GM18951 (cell line): ENCODE data around the gene KRTAP4-16.
"Not testable (repeated sequence)": the region's sequence is repeated elsewhere in the genome, so short reads cannot be mapped to it uniquely, and the experiment has no call there.

ENCODE experiments used
- POLR2A ChIP-seq: IDR thresholded peaks from 4 replicates; pipeline ENCODE4 v1.6.1; 2011; ENCODE audit warnings: mild to moderate bottlenecking; ENCODE audit not compliant: insufficient read length, insufficient read depth; ENCODE audit errors: extremely low read depth
- in situ Hi-C: fragments of 300-500 bp; cut with MboI; formaldehyde crosslinking; loops from one replicate; pipeline ENCODE4 v1.12.0; 2022; ENCODE audit warnings: low sequenced_read_pairs, mixed read lengths, inconsistent platforms; ENCODE audit not compliant: unreplicated experiment

The KRTAP4-16 gene

DNA sequence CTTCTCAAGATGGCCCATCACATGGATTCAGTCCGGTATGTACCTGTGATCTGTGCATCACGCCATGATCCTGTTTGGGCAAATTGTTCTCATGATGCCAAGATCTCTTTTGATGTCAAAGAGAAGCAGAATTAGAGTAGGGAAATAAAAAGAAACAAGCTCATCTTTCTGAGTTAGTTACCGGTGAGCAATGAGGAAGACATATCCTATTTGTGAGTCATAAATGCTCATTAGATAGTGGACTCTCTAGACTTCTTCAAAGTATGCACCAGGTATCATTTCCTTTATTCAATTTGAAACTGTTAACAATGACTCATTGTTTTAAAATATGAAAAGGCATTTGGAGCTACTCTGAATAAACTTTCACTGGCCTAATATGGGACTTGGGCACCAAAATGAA, 30.0 kb upstream of the KRTAP4-16 start:
- TF ChIP-seq POLR2A: no peak
- in situ Hi-C loops: no loop called here

GRCh38 chr17:41127371-41127770, 25.4 kb upstream of the KRTAP4-16 start:
- no peak for TF ChIP-seq POLR2A
- in situ Hi-C loops: no loop called here

- no peak for TF ChIP-seq POLR2A
- in situ Hi-C loops: no loop called here
Observed at GRCh38 chr17:41126412-41126811, 24.4 kb upstream of the KRTAP4-16 start.

- in situ Hi-C loops: no loop called here
- TF ChIP-seq POLR2A: no peak
Observed at GRCh38 chr17:41125064-41125463, 23.1 kb upstream of the KRTAP4-16 start.

DNA sequence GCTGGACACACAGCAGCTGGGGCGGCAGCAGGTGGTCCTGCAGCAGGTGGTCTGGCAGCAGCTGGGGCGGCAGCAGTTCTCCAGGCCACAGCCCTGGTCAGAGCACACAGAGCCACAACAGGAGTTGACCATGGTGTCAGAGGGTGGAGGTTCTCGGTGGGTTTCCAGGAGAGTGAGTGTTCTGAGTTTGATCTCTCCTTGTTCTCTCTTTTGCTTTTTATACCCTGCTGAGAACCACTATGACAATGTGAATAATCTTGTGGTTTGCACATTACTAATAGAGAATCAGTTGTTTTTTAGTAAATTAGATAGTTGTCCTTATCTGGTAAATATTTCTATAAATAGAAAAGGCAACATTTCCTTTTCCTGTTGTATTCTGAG, 22.0 kb upstream of the KRTAP4-16 start, which contains the start of gene KRTAP4-12:
Gene KRTAP4-12 (minus strand): TSS at position 192 of the 381 bp plus-strand sequence. CDS start 60 bp downstream, at position 132.
- in situ Hi-C loops: not testable (repeated sequence)

DNA sequence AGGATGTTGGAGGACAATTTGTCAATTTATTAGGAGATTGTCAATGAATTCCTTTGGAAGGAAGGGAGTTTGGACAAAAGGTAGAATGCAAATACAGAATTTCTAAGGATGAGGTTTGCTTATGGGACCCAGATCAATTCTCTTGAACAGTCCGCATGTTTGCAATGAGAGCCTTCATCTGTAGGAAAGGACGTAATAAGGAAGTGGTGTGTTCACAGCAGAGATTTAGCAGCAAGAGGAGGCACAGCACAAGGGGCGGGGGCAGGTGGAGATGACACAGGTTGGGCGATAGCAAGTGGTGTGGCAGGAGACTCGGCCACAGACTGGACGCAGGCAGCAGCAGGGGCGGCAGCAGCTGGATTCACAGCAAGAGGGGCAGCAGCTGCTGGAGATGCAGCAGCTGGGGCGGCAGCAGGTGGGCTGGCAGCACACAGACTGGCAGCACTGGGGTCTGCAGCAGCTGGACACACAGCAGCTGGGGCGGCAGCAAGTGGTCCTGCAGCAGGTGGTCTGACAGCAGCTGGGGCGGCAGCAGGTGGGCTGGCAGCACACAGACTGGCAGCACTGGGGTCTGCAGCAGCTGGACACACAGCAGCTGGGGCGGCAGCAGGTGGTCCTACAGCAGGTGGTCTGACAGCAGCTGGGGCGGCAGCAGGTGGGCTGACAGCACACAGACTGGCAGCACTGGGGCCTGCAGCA, 21.4 kb upstream of the KRTAP4-16 start:
- in situ Hi-C loops: not testable (repeated sequence)

- TF ChIP-seq POLR2A: no peak
- in situ Hi-C loops: no loop called here
Observed at GRCh38 chr17:41121742-41122141, 19.7 kb upstream of the KRTAP4-16 start.

- in situ Hi-C loops: not testable (repeated sequence)
Observed at GRCh38 chr17:41119696-41120690, 18.0 kb upstream of the KRTAP4-16 start.

- TF ChIP-seq POLR2A: no peak
- in situ Hi-C loops: no loop called here
Observed at GRCh38 chr17:41118721-41119120, 16.7 kb upstream of the KRTAP4-16 start.

- in situ Hi-C loops: not testable (repeated sequence)
Observed at GRCh38 chr17:41117846-41118386, 15.9 kb upstream of the KRTAP4-16 start, which contains the start of gene KRTAP4-11. Gene KRTAP4-11, minus strand, starts transcription at chr17:41118373. Its CDS starts 58 bp downstream, at chr17:41118315.

DNA sequence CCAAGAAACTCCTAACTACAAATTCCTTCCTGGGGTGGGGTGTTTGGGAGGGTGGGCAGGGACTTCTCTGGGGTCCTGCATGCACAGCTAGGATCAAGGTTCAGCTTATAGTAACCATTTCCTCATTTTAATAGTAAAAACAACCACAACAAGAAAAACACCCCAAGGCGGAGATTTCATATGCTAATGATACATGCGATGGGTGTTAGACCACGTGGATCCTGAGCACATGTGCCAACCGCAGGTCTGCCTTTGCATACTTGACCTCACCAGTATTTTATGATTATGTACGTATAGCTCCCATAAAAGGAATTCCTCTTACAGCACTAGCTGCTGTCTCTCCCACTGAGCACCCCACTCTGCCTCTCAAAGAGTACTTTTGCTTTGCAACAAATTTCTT, 14.3 kb upstream of the KRTAP4-16 start:
- in situ Hi-C loops: no loop called here
- no peak for TF ChIP-seq POLR2A

GRCh38 chr17:41111151-41111885, 9.3 kb upstream of the KRTAP4-16 start:
- no peak for TF ChIP-seq POLR2A
- in situ Hi-C loops: no loop called here

- in situ Hi-C loops: not testable (repeated sequence)
Observed at GRCh38 chr17:41108728-41109386, 6.8 kb upstream of the KRTAP4-16 start.
